ENCODE data around the gene ABHD14A.

Gene ABHD14A

GRCh38 chr3:51955893-51956770 is 18.7 kb upstream of the ABHD14A start:
- DNase-seq (ENCODE audit: low read depth in 2 of 2): no peak

GRCh38 chr3:51957520-51958205 is 17.2 kb upstream of the ABHD14A start:
- no peak for DNase-seq (ENCODE audit: low read depth in 2 of 2)

- no peak for DNase-seq (ENCODE audit: low read depth in 2 of 2)
These were observed 16.0 kb upstream of the ABHD14A start for GRCh38 chr3:51958603-51959521.

- DNase-seq (ENCODE audit: low read depth in 2 of 2): no peak
These were observed 15.2 kb upstream of the ABHD14A start for GRCh38 chr3:51959651-51960050.

GRCh38 chr3:51960386-51960785 is 14.5 kb upstream of the ABHD14A start:
- DNase-seq (ENCODE audit: low read depth in 2 of 2): no peak

GRCh38 chr3:51961011-51961410 is 13.9 kb upstream of the ABHD14A start:
- no peak for DNase-seq (ENCODE audit: low read depth in 2 of 2)

GRCh38 chr3:51961602-51962569 is 13.0 kb upstream of the ABHD14A start:
- DNase-seq (ENCODE audit: low read depth in 2 of 2): no peak

GRCh38 chr3:51962854-51963530 is 11.9 kb upstream of the ABHD14A start:
- DNase-seq (ENCODE audit: low read depth in 2 of 2): no peak

- DNase-seq (ENCODE audit: low read depth in 2 of 2): no peak
These were observed 10.9 kb upstream of the ABHD14A start for GRCh38 chr3:51963951-51964451.

- DNase-seq (ENCODE audit: low read depth in 2 of 2): no peak
These were observed 10.3 kb upstream of the ABHD14A start for GRCh38 chr3:51964521-51964920.

GRCh38 chr3:51966016-51966415 is 8.8 kb upstream of the ABHD14A start:
- no peak for DNase-seq (ENCODE audit: low read depth in 2 of 2)

GRCh38 chr3:51966486-51966885 is 8.4 kb upstream of the ABHD14A start:
- no peak for DNase-seq (ENCODE audit: low read depth in 2 of 2)

- DNase-seq (ENCODE audit: low read depth in 2 of 2): no peak
These were observed 7.9 kb upstream of the ABHD14A start for GRCh38 chr3:51966922-51967383.

- no peak for DNase-seq (ENCODE audit: low read depth in 2 of 2)
These were observed 7.3 kb upstream of the ABHD14A start, which contains the start of gene PCBP4 for GRCh38 chr3:51967384-51968169. Gene PCBP4 (minus strand): TSS chr3:51967454. CDS start chr3:51961240, 6,214 bp downstream.

GRCh38 chr3:51968170-51968775 is 6.6 kb upstream of the ABHD14A start:
- no peak for DNase-seq (ENCODE audit: low read depth in 2 of 2)

- no peak for DNase-seq (ENCODE audit: low read depth in 2 of 2)
These were observed 5.8 kb upstream of the ABHD14A start for GRCh38 chr3:51968883-51969678.

- no peak for DNase-seq (ENCODE audit: low read depth in 2 of 2)
These were observed 5.0 kb upstream of the ABHD14A start for GRCh38 chr3:51969841-51970240.
